ENCODE measurements around the gene KCNQ1. TPM values are rescaled to one million over a fixed set of nuclear protein-coding genes. Genes with fewer than 3 reads are reported as not detected.

The KCNQ1 gene
- total RNA-seq, 1 experiment from 2014 or later, result 9.2 TPM

DNA sequence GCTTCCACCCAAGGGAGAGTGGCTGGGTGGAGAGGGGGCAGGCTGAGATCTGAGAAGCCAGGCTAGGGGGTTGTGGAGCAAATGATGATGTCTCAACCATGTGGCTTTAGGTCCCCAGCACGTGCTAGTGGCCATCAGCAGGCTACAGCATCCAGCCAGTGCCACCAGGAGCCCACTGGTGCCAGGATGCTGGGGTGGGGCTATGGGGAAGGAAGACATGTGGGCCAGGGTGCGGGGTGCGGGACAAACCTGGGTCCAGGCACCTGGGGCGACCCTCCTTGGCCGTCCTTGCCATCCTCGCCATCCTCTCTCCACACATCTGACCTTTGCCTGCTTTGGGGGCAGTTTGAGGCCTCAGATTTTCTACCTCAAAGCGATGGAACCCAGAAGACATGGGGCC lies 104.3 kb downstream of the KCNQ1 start:
- no peaks in the 10 kb centered on the region for H3K9me3 Mint-ChIP-seq (ENCODE audit: low read depth, unreplicated experiment)
- H3K27me3 Mint-ChIP-seq (ENCODE audit: unreplicated experiment), result no peaks in the 10 kb centered on the region
- H3K27ac Mint-ChIP-seq (ENCODE audit: unreplicated experiment), result no peak overlapping the region
- DNase-seq, result no peak
- H3K4me3 Mint-ChIP-seq (ENCODE audit: low read depth, unreplicated experiment), result no peak overlapping the region
- CTCF ChIA-PET, result no interaction called here
- TF ChIP-seq, protein P1, sequence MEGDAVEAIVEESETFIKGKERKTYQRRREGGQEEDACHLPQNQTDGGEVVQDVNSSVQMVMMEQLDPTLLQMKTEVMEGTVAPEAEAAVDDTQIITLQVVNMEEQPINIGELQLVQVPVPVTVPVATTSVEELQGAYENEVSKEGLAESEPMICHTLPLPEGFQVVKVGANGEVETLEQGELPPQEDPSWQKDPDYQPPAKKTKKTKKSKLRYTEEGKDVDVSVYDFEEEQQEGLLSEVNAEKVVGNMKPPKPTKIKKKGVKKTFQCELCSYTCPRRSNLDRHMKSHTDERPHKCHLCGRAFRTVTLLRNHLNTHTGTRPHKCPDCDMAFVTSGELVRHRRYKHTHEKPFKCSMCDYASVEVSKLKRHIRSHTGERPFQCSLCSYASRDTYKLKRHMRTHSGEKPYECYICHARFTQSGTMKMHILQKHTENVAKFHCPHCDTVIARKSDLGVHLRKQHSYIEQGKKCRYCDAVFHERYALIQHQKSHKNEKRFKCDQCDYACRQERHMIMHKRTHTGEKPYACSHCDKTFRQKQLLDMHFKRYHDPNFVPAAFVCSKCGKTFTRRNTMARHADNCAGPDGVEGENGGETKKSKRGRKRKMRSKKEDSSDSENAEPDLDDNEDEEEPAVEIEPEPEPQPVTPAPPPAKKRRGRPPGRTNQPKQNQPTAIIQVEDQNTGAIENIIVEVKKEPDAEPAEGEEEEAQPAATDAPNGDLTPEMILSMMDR (IDR thresholded peaks at IDR 0.05; ENCODE audit: unreplicated experiment), result no peak
- H3K4me1 Mint-ChIP-seq (ENCODE audit: low read depth, unreplicated experiment), result no peaks in the 10 kb centered on the region
- intact Hi-C loops (cut with micrococcal nuclease; ENCODE audit: unreplicated experiment), result no loop called here
- no peaks in the 10 kb centered on the region for H3K36me3 Mint-ChIP-seq (ENCODE audit: insufficient read depth, unreplicated experiment)
- BruUV-seq (replicated peaks), result no TSS peak

DNA sequence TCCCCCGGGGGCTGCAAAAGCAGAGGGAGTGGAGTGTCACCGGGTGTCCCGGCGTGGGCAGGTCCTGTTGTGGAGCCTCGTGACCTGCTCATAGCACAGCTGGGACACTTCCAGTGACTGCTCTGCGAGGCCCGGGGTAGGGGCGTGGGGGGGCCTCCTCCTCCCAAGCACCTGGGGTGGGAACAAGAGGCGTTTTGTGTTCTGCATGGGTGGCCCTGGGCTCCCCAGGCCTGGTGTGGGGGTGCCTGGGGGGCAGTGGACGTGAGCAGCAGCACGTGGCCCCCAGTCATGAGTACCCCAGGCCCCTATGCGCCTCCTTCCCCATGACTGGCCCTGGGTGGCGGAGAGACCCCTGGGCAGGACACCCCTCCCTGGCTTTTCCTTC lies 104.7 kb downstream of the KCNQ1 start:
- Mint-ChIP-seq H3K27ac (ENCODE audit: unreplicated experiment) (no peak overlapping the region), H3K36me3 (ENCODE audit: insufficient read depth, unreplicated experiment) (no peaks in the 10 kb centered on the region), H3K27me3 (ENCODE audit: unreplicated experiment) (no peaks in the 10 kb centered on the region), H3K4me3 (ENCODE audit: low read depth, unreplicated experiment) (no peak overlapping the region), H3K9me3 (ENCODE audit: low read depth, unreplicated experiment) (no peaks in the 10 kb centered on the region), H3K4me1 (ENCODE audit: low read depth, unreplicated experiment) (no peaks in the 10 kb centered on the region)
- CTCF ChIA-PET, result no interaction called here
- DNase-seq, result no peak
- TF ChIP-seq, protein P1 (IDR thresholded peaks at IDR 0.05; ENCODE audit: unreplicated experiment), result no peak
- intact Hi-C loops (cut with micrococcal nuclease; ENCODE audit: unreplicated experiment), result no loop called here
- BruUV-seq (replicated peaks), result no TSS peak

DNA sequence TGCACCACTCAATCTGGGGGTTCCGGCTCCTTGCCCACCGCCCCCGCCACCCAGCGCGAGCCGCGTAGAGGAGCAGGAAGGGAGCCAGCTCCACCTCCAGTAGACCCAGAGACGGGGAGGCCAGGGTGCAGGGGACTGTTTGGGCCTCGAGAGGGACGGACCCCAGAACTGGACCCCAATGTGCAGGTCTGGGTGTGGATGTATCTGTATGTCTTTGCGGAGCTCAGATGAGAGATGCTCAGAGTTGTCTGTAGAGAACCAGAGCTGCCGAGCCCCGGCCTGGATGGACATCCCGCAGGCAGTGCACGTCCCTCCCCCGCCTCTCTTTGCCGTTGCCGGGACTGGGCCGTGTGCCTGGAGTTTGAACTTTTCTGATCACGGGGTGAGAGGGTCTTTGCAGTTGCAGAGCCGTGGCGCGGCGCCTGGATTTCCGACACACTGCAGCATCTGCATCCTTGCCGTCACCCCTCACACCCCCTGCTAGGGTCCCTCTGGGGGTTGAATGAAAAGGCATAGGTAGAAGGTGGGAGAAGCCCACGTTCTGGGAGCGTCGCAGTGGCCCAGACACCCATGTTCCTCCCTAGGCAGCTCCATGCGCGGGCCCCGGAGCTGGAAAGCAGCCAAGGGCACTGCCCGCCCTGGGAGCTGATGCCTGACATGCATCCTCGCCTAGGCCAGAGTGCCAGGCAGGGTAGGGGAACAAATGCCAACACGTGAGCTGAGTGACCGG lies 105.2 kb downstream of the KCNQ1 start:
- intact Hi-C loops (cut with micrococcal nuclease; ENCODE audit: unreplicated experiment), result no loop called here
- Mint-ChIP-seq H3K9me3 (ENCODE audit: low read depth, unreplicated experiment) (no peaks in the 10 kb centered on the region), H3K36me3 (ENCODE audit: insufficient read depth, unreplicated experiment) (no peaks in the 10 kb centered on the region), H3K4me1 (ENCODE audit: low read depth, unreplicated experiment) (no peaks in the 10 kb centered on the region), H3K27me3 (ENCODE audit: unreplicated experiment) (no peaks in the 10 kb centered on the region), H3K4me3 (ENCODE audit: low read depth, unreplicated experiment) (no peak overlapping the region), H3K27ac (ENCODE audit: unreplicated experiment) (no peak overlapping the region)
- no TSS peak for BruUV-seq (replicated peaks)
- DNase-seq, result no peak
- CTCF ChIA-PET, result no interaction called here
- TF ChIP-seq, protein P1 (IDR thresholded peaks at IDR 0.05; ENCODE audit: unreplicated experiment), result no peak

DNA sequence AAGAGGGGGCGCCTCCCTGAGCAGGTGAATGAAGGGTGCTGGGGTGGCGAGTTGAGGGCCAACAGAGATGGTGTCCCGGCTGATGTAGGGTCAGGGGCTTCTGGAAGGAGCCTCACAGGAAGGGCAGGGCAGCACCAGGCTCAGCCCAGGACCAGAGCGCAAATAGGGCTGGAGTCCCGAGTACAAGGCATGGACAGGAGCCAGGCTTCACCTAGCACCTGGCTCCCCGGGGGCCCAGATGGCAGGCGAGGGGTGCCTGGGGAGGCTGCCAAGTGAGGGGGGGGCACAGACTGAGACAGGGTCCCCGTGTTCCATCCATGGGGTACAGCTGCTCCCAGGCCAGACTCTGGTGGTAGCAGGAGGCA lies 105.8 kb downstream of the KCNQ1 start:
- H3K4me3 Mint-ChIP-seq (ENCODE audit: low read depth, unreplicated experiment), result no peak overlapping the region
- H3K9me3 Mint-ChIP-seq (ENCODE audit: low read depth, unreplicated experiment), result no peaks in the 10 kb centered on the region
- TF ChIP-seq, protein P1 (IDR thresholded peaks at IDR 0.05; ENCODE audit: unreplicated experiment), result no peak
- no peak for DNase-seq
- no TSS peak for BruUV-seq (replicated peaks)
- no peaks in the 10 kb centered on the region for H3K4me1 Mint-ChIP-seq (ENCODE audit: low read depth, unreplicated experiment)
- H3K27ac Mint-ChIP-seq (ENCODE audit: unreplicated experiment), result no peak overlapping the region
- H3K27me3 Mint-ChIP-seq (ENCODE audit: unreplicated experiment), result no peaks in the 10 kb centered on the region
- no peaks in the 10 kb centered on the region for H3K36me3 Mint-ChIP-seq (ENCODE audit: insufficient read depth, unreplicated experiment)
- intact Hi-C loops (cut with micrococcal nuclease; ENCODE audit: unreplicated experiment), result no loop called here
- CTCF ChIA-PET, result no interaction called here

Measured in Calu3 (cell line).